ENCODE measurements around the gene SART1. TPM values are rescaled to one million over a fixed set of nuclear protein-coding genes. Genes with fewer than 3 reads are reported as not detected.

SART1 gene
- total RNA-seq: 32.2 TPM
- long read RNA-seq, transcript SART1-201 (20 exons, 3,293 nt): major isoform, 115 of 136 reads
- long read RNA-seq, partial matches to known transcripts: 13 of 136 reads
- long read RNA-seq, other reads (novel, unspliced or antisense): 8 of 136 reads

DNA sequence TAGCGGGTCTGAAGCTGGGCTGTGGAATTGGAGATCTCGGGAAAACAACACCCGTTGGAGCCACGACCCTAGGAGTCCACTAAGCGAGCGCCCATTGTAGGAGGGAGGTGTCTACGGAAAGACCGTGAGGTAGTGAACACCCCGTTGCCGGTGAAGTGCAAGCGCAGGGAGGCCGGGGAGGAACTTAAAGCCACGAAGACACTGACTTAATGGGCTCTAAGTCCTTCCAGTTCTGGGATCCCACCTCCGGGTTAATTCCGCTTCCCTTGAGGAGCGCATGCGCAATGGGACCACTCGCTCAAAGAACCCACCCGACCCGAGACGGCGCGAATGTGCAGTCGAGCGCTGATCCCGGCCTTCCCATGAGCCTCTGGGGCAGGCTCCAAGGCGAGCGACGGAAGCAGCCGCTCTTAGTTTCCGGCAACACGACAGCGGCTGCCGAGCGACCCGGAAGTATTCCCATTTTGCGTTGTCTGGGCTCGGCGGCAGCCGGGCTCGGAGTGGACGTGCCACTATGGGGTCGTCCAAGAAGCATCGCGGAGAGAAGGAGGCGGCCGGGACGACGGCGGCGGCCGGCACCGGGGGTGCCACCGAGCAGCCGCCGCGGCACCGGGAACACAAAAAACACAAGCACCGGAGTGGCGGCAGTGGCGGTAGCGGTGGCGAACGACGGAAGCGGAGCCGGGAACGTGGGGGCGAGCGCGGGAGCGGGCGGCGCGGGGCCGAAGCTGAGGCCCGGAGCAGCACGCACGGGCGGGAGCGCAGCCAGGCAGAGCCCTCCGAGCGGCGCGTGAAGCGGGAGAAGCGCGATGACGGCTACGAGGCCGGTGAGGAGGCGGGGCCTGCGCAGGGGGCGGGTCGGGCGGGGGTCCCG lies at the start of gene SART1:
Gene SART1 (plus strand): TSS at position 468 of the 874 bp plus-strand sequence. CDS start 47 bp downstream, at position 515.
- DNase-seq (peak; percentile 98), ATAC-seq (peak; percentile 99)
- intact Hi-C loops (cut with micrococcal nuclease): no loop called here

GRCh38 chr11:65912845-65913244 lies 48.7 kb upstream of the SART1 start:
- DNase-seq: no peak
- no peak for ATAC-seq
- intact Hi-C loops (cut with micrococcal nuclease): no loop called here

DNA sequence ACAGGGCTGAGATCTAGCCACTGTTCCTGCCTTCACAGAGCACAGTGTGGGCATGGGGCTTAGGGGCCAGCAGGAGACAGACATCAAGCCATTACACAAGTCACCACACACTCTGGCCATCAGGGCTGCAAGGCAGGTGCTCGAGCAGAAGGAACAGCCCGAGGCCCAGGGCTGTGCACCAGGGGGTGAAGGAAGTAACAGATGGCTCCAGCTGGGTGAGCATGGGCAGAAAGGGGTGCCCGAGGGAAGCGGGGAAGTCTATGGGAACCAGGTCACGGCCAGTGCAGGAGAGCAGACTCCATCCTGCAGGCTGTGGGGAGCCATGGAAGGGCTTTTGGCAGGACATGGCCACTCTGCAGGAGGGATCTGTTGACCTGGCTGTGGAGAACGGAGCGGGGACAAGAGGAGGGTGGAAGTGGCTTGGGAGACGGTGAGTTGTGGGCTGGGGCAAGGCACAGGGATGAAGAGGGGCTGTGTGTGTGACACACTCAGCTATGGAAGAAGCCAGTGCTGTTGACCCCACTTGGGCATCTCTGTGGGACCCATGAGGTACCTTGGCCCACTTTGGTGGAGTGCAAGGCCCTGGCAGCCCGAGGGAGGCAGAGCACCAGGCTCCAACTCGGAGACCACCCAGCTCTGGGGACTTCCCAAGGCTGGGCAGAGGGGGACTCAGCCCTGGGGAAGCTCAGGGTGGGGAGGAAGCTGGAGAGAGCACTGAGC lies 46.3 kb upstream of the SART1 start:
- intact Hi-C loops (cut with micrococcal nuclease): no loop called here
- ATAC-seq (no peak), DNase-seq (no peak)

DNA sequence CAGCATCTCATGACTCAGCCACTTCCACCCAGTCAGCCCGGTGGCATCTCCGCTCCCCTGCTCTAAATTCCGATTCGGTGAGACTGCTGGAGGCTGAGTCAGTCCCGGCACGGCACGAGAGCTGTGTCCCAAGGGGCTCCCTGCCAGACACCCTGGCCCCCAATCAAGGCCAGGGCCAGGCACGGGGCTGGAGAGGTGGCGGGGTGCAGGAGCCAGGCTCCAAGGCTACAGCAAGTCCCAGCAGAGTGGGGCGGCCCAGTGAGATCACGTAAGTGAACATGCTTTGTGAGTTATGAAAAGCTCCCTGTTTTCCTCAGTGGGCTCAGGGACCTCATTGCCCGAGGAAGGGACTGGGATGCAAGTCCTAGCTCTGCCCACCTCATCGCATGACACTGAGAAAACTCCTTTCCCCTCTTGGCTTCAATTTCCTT lies 45.7 kb upstream of the SART1 start:
- DNase-seq (peak; percentile 78), ATAC-seq (peak; percentile 44)
- intact Hi-C loops (cut with micrococcal nuclease): no loop called here

- intact Hi-C loops (cut with micrococcal nuclease): no loop called here
- no peak for ATAC-seq
- no peak for DNase-seq
Measured at GRCh38 chr11:65916391-65916790, 45.1 kb upstream of the SART1 start.

DNA sequence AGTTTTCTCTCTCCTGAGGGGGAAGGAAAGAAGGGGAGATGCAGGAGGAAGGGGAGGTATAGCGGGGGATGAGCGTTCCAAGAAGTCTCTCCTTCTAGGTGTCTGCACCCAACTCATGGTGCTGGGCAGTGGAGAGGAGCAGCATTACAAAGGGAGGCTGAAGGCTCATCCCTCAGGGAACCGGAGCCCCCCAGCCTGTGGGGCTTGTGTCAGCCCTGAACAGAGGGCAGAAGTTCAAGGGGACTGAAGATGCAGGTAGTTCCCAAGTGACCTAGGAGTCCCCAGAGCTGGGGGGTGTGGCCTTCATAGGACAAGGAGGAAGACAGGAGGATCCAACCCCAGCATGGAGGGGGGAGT lies 44.5 kb upstream of the SART1 start:
- intact Hi-C loops (cut with micrococcal nuclease): no loop called here
- DNase-seq (no peak), ATAC-seq (no peak)

GRCh38 chr11:65917434-65918210 lies 43.9 kb upstream of the SART1 start:
- peak; percentile 38 for DNase-seq
- intact Hi-C loops (cut with micrococcal nuclease): no loop called here
- ATAC-seq: no peak

- intact Hi-C loops (cut with micrococcal nuclease): no loop called here
- ATAC-seq (no peak), DNase-seq (no peak)
Measured at GRCh38 chr11:65918211-65919140, 43.1 kb upstream of the SART1 start, which contains the start of gene C11orf68. Gene C11orf68, minus strand, starts transcription at chr11:65919062. Its CDS starts 31 bp downstream, at chr11:65919031.

DNA sequence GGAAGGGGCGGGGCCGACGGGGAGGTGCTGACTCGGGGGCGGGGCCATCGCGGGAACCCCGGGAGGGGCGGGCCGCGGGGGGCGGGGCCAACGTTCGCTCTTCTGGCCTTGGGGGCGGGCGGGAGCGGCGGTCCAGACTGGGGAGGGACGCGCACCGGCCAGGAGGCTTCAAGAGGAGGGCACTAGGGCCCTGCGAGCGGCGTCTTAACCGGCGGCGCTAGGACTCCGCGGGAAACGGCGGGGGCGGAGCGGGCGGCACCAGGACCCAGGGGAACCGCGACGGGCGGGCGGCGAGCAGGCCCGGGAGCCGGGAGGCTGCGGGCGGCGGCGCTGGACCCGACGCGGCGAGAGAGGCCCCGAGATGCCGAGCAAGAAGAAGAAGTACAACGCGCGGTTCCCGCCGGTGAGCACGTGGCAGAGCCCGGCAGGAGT lies 42.4 kb upstream of the SART1 start, which contains the start of gene DRAP1:
Gene DRAP1 (plus strand): TSS at position 286 of the 432 bp plus-strand sequence. CDS start 76 bp downstream, at position 362.
- ATAC-seq (peak; percentile 92), DNase-seq (peak; percentile 100)
- intact Hi-C loops (cut with micrococcal nuclease): no loop called here

GRCh38 chr11:65919573-65920371 lies 41.8 kb upstream of the SART1 start:
- intact Hi-C loops (cut with micrococcal nuclease): no loop called here
- DNase-seq (no peak), ATAC-seq (peak; percentile 43)

DNA sequence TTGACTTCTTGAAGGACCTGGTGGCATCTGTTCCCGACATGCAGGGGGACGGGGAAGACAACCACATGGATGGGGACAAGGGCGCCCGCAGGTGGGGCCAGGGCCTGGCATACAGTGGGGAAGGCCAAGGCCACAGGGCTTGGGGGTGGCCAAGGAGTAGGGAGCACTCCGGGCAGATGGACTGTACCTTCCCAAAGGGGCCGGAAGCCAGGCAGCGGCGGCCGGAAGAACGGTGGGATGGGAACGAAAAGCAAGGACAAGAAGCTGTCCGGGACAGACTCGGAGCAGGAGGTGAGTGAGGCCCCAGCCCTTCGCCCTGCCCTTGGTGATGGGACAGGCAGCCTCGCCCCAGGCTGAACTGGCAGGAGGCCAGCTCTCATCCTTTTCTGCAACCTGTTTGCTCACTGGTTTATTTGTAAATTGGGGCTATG lies 41.1 kb upstream of the SART1 start:
- intact Hi-C loops (cut with micrococcal nuclease): no loop called here
- no peak for ATAC-seq
- no peak for DNase-seq

GRCh38 chr11:65921033-65921555 lies 40.4 kb upstream of the SART1 start:
- DNase-seq: no peak
- intact Hi-C loops (cut with micrococcal nuclease): no loop called here
- no peak for ATAC-seq

DNA sequence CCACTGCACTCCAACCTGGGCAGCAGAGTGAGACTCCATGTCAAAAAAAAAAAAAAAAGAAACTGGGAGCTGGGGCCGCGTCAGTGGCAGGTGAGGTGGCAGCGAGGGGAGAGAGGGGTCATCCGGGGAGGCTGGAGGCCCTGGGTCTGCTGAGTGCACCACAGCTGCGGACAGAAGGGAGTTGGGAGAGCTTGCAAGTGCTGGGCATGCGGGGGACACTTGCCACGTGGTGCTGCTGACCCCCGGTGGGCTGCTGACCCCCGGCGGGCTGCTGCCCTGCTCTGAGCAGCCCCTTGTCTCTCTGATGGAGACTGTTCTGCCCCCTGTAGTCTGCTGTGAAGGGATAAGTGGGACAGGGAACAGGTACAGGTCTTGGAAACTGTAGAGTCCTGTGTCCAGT lies 39.7 kb upstream of the SART1 start:
- ATAC-seq (no peak), DNase-seq (no peak)
- intact Hi-C loops (cut with micrococcal nuclease): no loop called here

DNA sequence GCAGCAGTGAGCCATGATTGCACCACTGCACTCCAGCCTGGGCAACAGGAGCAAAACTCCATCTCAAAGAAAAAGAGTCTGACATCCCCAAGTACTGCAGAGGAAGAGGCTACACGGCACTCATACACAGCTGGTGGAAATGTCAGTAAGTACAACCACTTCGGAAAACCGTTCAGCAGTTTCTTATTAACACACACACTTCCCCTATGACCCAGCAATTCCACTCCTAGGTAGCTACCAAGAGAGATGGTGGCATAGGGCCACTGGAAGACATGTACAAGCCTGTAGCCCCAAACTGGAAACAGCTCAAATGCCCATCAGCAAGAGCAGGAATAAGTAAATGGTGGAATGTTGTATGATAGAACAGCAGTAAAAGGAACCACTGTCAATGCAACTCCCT lies 39.0 kb upstream of the SART1 start:
- DNase-seq (no peak), ATAC-seq (no peak)
- intact Hi-C loops (cut with micrococcal nuclease): no loop called here

- DNase-seq (no peak), ATAC-seq (no peak)
- intact Hi-C loops (cut with micrococcal nuclease): no loop called here
Measured at GRCh38 chr11:65925397-65925796, 36.1 kb upstream of the SART1 start.

- DNase-seq (no peak), ATAC-seq (peak; percentile 44)
- intact Hi-C loops (cut with micrococcal nuclease): no loop called here
Measured at GRCh38 chr11:65927904-65928397, 33.6 kb upstream of the SART1 start.

DNA sequence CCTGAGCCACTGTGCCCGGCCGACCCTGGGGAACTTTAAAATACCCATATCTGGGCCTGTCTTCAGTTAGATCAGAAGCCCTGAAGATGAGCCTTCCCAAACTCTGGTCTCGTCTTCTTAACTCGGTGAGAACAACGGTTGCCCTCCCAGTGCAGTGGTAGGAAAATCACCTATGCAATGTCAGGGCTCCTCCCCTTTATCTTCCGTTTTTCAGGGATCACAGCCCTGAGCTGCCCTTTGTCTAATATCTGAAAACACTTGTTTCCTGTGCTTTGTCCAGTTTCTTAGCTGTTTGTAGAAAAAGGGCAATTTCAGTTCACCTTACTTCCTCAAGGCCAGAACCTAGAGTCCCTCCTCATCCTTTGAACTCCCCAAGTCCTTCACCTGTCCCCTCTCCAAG lies 32.9 kb upstream of the SART1 start:
- DNase-seq (no peak), ATAC-seq (no peak)
- intact Hi-C loops (cut with micrococcal nuclease): no loop called here

Data from left ventricle myocardium superior (tissue), 1 donor.